HepG2 (cell line): Measurements from ENCODE around the gene PAQR7. TPM values are rescaled to one million over a fixed set of nuclear protein-coding genes. Genes with fewer than 3 reads are reported as not detected.

Experiments used
- ARNTL ChIP-seq: sonication (generic); formaldehyde crosslinking; IDR thresholded peaks from 2 replicates; pipeline ENCODE4 v1.4.0; 2020; ENCODE audit warnings: mild to moderate bottlenecking, missing genetic modification reagents
- ATF1 ChIP-seq: IDR thresholded peaks from 2 replicates; pipeline ENCODE4 v1.6.1; 2016; ENCODE audit warnings: mild to moderate bottlenecking, control low read depth
- HBP1 ChIP-seq: IDR thresholded peaks from 2 replicates; pipeline ENCODE4 v1.6.1; 2016; ENCODE audit warnings: low read depth, control low read depth
- KMT2A ChIP-seq: sonication (generic); formaldehyde crosslinking; IDR thresholded peaks from 2 replicates; pipeline ENCODE4 v1.4.0; 2020; ENCODE audit warnings: missing genetic modification reagents
- PBX3 ChIP-seq: sonication (generic); formaldehyde crosslinking; IDR thresholded peaks from 2 replicates; pipeline ENCODE4 v1.8.1; 2023; ENCODE audit warnings: missing genetic modification reagents, inconsistent platforms, borderline replicate concordance
- PREB ChIP-seq: sonication (generic); formaldehyde crosslinking; IDR thresholded peaks from 2 replicates; pipeline ENCODE4 v1.4.0; 2020; ENCODE audit warnings: missing genetic modification reagents
- SAFB2 ChIP-seq: sonication (generic); formaldehyde crosslinking; IDR thresholded peaks from 2 replicates; pipeline ENCODE4 v1.5.1; 2020; ENCODE audit warnings: missing genetic modification reagents, low read depth, mild to moderate bottlenecking, borderline replicate concordance
- STAT6 ChIP-seq: sonication (generic); formaldehyde crosslinking; IDR thresholded peaks from 2 replicates; pipeline ENCODE4 v1.4.0; 2020; ENCODE audit warnings: missing genetic modification reagents, mild to moderate bottlenecking, borderline replicate concordance
- TAF15 ChIP-seq: fragments of 200-400 bp; formaldehyde crosslinking; IDR thresholded peaks from one replicate; pipeline ENCODE4 v1.6.1; 2018; ENCODE audit warnings: mild to moderate bottlenecking, low read depth, low read length; ENCODE audit not compliant: poor library complexity, severe bottlenecking
- ZBTB3 ChIP-seq: sonication (generic); formaldehyde crosslinking; IDR thresholded peaks from 2 replicates; pipeline ENCODE4 v1.4.0; 2020; ENCODE audit warnings: low read depth, mild to moderate bottlenecking, moderate library complexity, missing genetic modification reagents, borderline replicate concordance
- ZFP90 ChIP-seq: sonication (generic); formaldehyde crosslinking; IDR thresholded peaks from 2 replicates; pipeline ENCODE4 v1.8.0; 2022; ENCODE audit warnings: missing genetic modification reagents, mild to moderate bottlenecking, inconsistent platforms, borderline replicate concordance
- ZNF34 ChIP-seq: sonication (generic); formaldehyde crosslinking; IDR thresholded peaks from 2 replicates; pipeline ENCODE4 v1.4.0; 2020; ENCODE audit warnings: mild to moderate bottlenecking, missing genetic modification reagents, borderline replicate concordance
- ZNF501 ChIP-seq: sonication (generic); formaldehyde crosslinking; IDR thresholded peaks from 2 replicates; pipeline ENCODE4 v1.5.1; 2020; ENCODE audit warnings: mild to moderate bottlenecking, moderate library complexity, missing genetic modification reagents
- ZNF552 ChIP-seq: sonication (generic); formaldehyde crosslinking; IDR thresholded peaks from 2 replicates; pipeline ENCODE4 v1.9.0; 2022; ENCODE audit warnings: missing genetic modification reagents, mild to moderate bottlenecking, borderline replicate concordance
- ZNF609 ChIP-seq: sonication (generic); formaldehyde crosslinking; IDR thresholded peaks from 2 replicates; pipeline ENCODE4 v1.4.0; 2020; ENCODE audit warnings: mild to moderate bottlenecking, missing genetic modification reagents, borderline replicate concordance
- ZNF792 ChIP-seq: IDR thresholded peaks from 2 replicates; pipeline ENCODE4 v1.6.1; 2016
- polyA plus RNA-seq, 8 experiments: library from polyadenylated mRNA; depleted of rRNA in 3 of 8; stranded (reverse) in 7 of 8; unstranded in 1 of 8; fragments of >200 nt; fragmentation: Illumina TruSeq in 4 of 8; extraction: Trizol in 4 of 8; gene quantifications; 2 replicates each; pipeline versions ENCODE4 v1.2.1 to v1.2.3, GENCODE V29; 2011 to 2016; ENCODE audit warnings: low read depth in 4 of 8, missing spikeins in 1 of 8, mixed read lengths in 1 of 8; ENCODE audit not compliant: insufficient read depth in 1 of 8
- total RNA-seq, 5 experiments: library from RNA; depleted of rRNA; stranded (reverse); fragments of >200 nt; fragmentation: Illumina TruSeq; extraction: Trizol; gene quantifications; 2 replicates each; pipeline ENCODE4 v1.2.3, GENCODE V29; 2016; ENCODE audit warnings: low read depth in 1 of 5

PAQR7 gene
- total and polyA plus RNA-seq, 2 of the 13 experiments (the other 11 are each of a cell fraction or from before 2014, with no cell fraction given), result 13.2 to 16.6 TPM

- TF ChIP-seq ZNF609 (no peak), PBX3 (CRISPR knock-in tag) (no peak), ATF1 (CRISPR knock-in tag) (no peak), HBP1 (no peak), ZFP90 (no peak), STAT6 (no peak), ZNF34 (CRISPR knock-in tag) (no peak), ZNF792 (CRISPR knock-in tag) (peak; percentile 54; the same call in 1 of the 2 replicates), KMT2A (no peak; the same call in 1 of the 2 replicates), ZNF501 (CRISPR knock-in tag) (0 out of 2 replicates have a peak, but pooled peaks have one; percentile 14), PREB (CRISPR knock-in tag) (no peak), ARNTL (CRISPR knock-in tag) (peak; percentile 95), TAF15 (no peak), ZBTB3 (CRISPR knock-in tag) (no peak), SAFB2 (CRISPR knock-in tag) (no peak), ZNF552 (CRISPR knock-in tag) (no peak; the same call in 1 of the 2 replicates)
Observed at GRCh38 chr1:25905680-25906643, 30.5 kb upstream of the PAQR7 start, which contains the start of gene STMN1 (continued).
